Dedifferentiated amniotic fluid mesenchymal stem cell (primary cell): ENCODE data around the gene WDFY4.

Experiments
- DNase-seq: peaks from one replicate; pipeline ENCODE4 v3.0.0-alpha.2; 2016; ENCODE audit errors: extremely low spot score

The WDFY4 gene

GRCh38 chr10:48745662-48746245 is 61.1 kb downstream of the WDFY4 start:
- no peak for DNase-seq

GRCh38 chr10:48748573-48748972 is 63.9 kb downstream of the WDFY4 start:
- no peak for DNase-seq

- DNase-seq = no peak
Observed at GRCh38 chr10:48749254-48749787, 64.6 kb downstream of the WDFY4 start.

- DNase-seq = no peak
Observed at GRCh38 chr10:48750019-48750418, 65.3 kb downstream of the WDFY4 start.

GRCh38 chr10:48750991-48751390 is 66.3 kb downstream of the WDFY4 start:
- DNase-seq = no peak

GRCh38 chr10:48751730-48752129 is 67.1 kb downstream of the WDFY4 start:
- no peak for DNase-seq

- no peak for DNase-seq
Observed at GRCh38 chr10:48758411-48758810, 73.7 kb downstream of the WDFY4 start.

GRCh38 chr10:48759113-48759901 is 74.6 kb downstream of the WDFY4 start:
- no peak for DNase-seq

- DNase-seq = no peak
Observed at GRCh38 chr10:48760983-48761382, 76.3 kb downstream of the WDFY4 start.

- no peak for DNase-seq
Observed at GRCh38 chr10:48762064-48763042, 77.7 kb downstream of the WDFY4 start.

GRCh38 chr10:48763403-48763965 is 78.8 kb downstream of the WDFY4 start:
- DNase-seq = no peak

- DNase-seq = no peak
Observed at GRCh38 chr10:48764486-48764885, 79.8 kb downstream of the WDFY4 start.

- DNase-seq = no peak
Observed at GRCh38 chr10:48765039-48765438, 80.4 kb downstream of the WDFY4 start.

- DNase-seq = no peak
Observed at GRCh38 chr10:48765527-48765926, 80.9 kb downstream of the WDFY4 start.

- DNase-seq = no peak
Observed at GRCh38 chr10:48767373-48768143, 82.9 kb downstream of the WDFY4 start.

- no peak for DNase-seq
Observed at GRCh38 chr10:48768144-48768766, 83.6 kb downstream of the WDFY4 start.

- no peak for DNase-seq
Observed at GRCh38 chr10:48768926-48769325, 84.3 kb downstream of the WDFY4 start.

- no peak for DNase-seq
Observed at GRCh38 chr10:48769706-48770435, 85.2 kb downstream of the WDFY4 start.

GRCh38 chr10:48770561-48771089 is 86.0 kb downstream of the WDFY4 start:
- no peak for DNase-seq

GRCh38 chr10:48771234-48771633 is 86.6 kb downstream of the WDFY4 start:
- no peak for DNase-seq
